GM10847 (cell line): ENCODE data around the gene PHPT1.

ENCODE experiments used
- POLR2A ChIP-seq: IDR thresholded peaks from 2 replicates; pipeline ENCODE4 v1.6.1; 2011; ENCODE audit not compliant: insufficient read length; ENCODE audit errors: extremely low read depth

Gene PHPT1

GRCh38 chr9:136888454-136888853, 39.2 kb downstream of the PHPT1 start:
- no peak for TF ChIP-seq POLR2A

DNA sequence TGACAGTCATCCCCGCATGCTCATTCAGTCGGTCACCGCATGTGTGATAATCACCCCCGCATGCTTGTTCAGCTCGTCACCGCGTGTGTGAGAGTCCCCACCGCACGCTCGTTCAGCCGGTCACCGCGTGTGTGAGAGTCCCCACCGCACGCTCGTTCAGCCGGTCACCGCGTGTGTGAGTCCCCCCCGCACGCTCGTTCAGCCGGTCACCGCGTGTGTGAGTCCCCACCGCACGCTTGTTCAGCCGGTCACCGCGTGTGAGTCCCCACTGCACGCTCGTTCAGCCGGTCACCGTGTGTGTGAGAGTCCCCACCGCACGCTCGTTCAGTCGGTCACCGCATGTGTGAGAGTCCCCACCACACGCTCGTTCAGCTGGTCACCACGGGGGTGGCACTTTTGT, 40.6 kb downstream of the PHPT1 start:
- TF ChIP-seq POLR2A, result no peak

- no peak for TF ChIP-seq POLR2A
Observed at GRCh38 chr9:136890661-136891060, 41.5 kb downstream of the PHPT1 start.

GRCh38 chr9:136896027-136896426, 46.8 kb downstream of the PHPT1 start:
- no peak for TF ChIP-seq POLR2A

- no peak for TF ChIP-seq POLR2A
Observed at GRCh38 chr9:136898483-136899100, 49.4 kb downstream of the PHPT1 start.

GRCh38 chr9:136899196-136899595, 50.0 kb downstream of the PHPT1 start:
- TF ChIP-seq POLR2A, result no peak

- TF ChIP-seq POLR2A, result no peak
Observed at GRCh38 chr9:136900556-136900955, 51.3 kb downstream of the PHPT1 start.
